A673 (cell line): ENCODE data around the gene CYP2W1.

Experiments used
- CTCF ChIP-seq: fragments of 300-800, 200-600 bp; sonication (generic); conservative IDR thresholded peaks from 2 replicates; pipeline ENCODE4 v1.5.1; 2017; ENCODE audit warnings: low read depth, mild to moderate bottlenecking, antibody characterized with exemption, low read length, moderate library complexity, mixed read lengths
- EZH2 ChIP-seq: fragments of 200-600 bp; sonication (generic); IDR thresholded peaks from 2 replicates; pipeline ENCODE4 v1.6.1; 2017; ENCODE audit warnings: borderline replicate concordance, low read depth, mild to moderate bottlenecking, mixed read lengths, antibody characterized with exemption, low read length; ENCODE audit not compliant: poor library complexity, severe bottlenecking

GRCh38 chr7:990352-990932, 7.5 kb downstream of the CYP2W1 start:
- TF ChIP-seq CTCF (no peak), EZH2 (no peak)
